ENCODE measurements around the gene MTMR12. TPM values are rescaled to one million over a fixed set of nuclear protein-coding genes. Genes with fewer than 3 reads are reported as not detected.

MTMR12 gene
- total RNA-seq, 1 donor from 2014 or later: 23.6 TPM

GRCh38 chr5:32276173-32276853 is 36.4 kb downstream of the MTMR12 start:
- Mint-ChIP-seq H3K9me3 (no peaks in the 10 kb centered on the region), H3K4me3 (no peak overlapping the region), H3K27me3 (ENCODE audit: low read depth) (no peaks in the 10 kb centered on the region), H3K27ac (peak overlapping the region; percentile 76), H3K36me3 (peaks cover 22% of the 10 kb centered on the region), H3K4me1 (peaks cover 26% of the 10 kb centered on the region)
- TF ChIP-seq CTCF (IDR thresholded peaks at IDR 0.05; ENCODE audit: unreplicated experiment): no peak
- DNase-seq (ENCODE audit: low spot score in 2 of 2, unreplicated experiment in 2 of 2): no peak

- Mint-ChIP-seq H3K36me3 (peaks cover 24% of the 10 kb centered on the region), H3K4me1 (peaks cover 21% of the 10 kb centered on the region), H3K27me3 (ENCODE audit: low read depth) (no peaks in the 10 kb centered on the region), H3K9me3 (no peaks in the 10 kb centered on the region), H3K27ac (peak overlapping the region; percentile 54), H3K4me3 (no peak overlapping the region)
- no peak for TF ChIP-seq CTCF (IDR thresholded peaks at IDR 0.05; ENCODE audit: unreplicated experiment)
- no peak for DNase-seq (ENCODE audit: low spot score in 2 of 2, unreplicated experiment in 2 of 2)
These were observed 37.4 kb downstream of the MTMR12 start for GRCh38 chr5:32275396-32275741.

GRCh38 chr5:32274548-32275395 is 38.0 kb downstream of the MTMR12 start:
- no peak for DNase-seq (ENCODE audit: low spot score in 2 of 2, unreplicated experiment in 2 of 2)
- no peaks in the 10 kb centered on the region for H3K27me3 Mint-ChIP-seq (ENCODE audit: low read depth)
- H3K36me3 Mint-ChIP-seq: peaks cover 29% of the 10 kb centered on the region
- H3K4me1 Mint-ChIP-seq: peaks cover 21% of the 10 kb centered on the region
- H3K27ac Mint-ChIP-seq: peak overlapping the region; percentile 54
- H3K9me3 Mint-ChIP-seq: no peaks in the 10 kb centered on the region
- H3K4me3 Mint-ChIP-seq: no peak overlapping the region
- TF ChIP-seq CTCF (IDR thresholded peaks at IDR 0.05; ENCODE audit: unreplicated experiment): no peak

- Mint-ChIP-seq H3K27ac (no peak overlapping the region), H3K27me3 (ENCODE audit: low read depth) (no peaks in the 10 kb centered on the region), H3K4me1 (peaks cover 21% of the 10 kb centered on the region)
These were observed 38.9 kb downstream of the MTMR12 start for GRCh38 chr5:32273821-32274220.

GRCh38 chr5:32272746-32273145 is 40.0 kb downstream of the MTMR12 start:
- TF ChIP-seq CTCF (IDR thresholded peaks at IDR 0.05; ENCODE audit: unreplicated experiment): no peak
- Mint-ChIP-seq H3K4me3 (no peak overlapping the region), H3K36me3 (peaks cover 34% of the 10 kb centered on the region), H3K27me3 (ENCODE audit: low read depth) (no peaks in the 10 kb centered on the region), H3K27ac (no peak overlapping the region), H3K4me1 (peaks cover 19% of the 10 kb centered on the region), H3K9me3 (no peaks in the 10 kb centered on the region)
- DNase-seq (ENCODE audit: low spot score in 2 of 2, unreplicated experiment in 2 of 2): no peak

More at GRCh38 chr5:32273821-32274220, 38.9 kb downstream of the MTMR12 start:
- peaks cover 26% of the 10 kb centered on the region for H3K36me3 Mint-ChIP-seq
- H3K9me3 Mint-ChIP-seq: no peaks in the 10 kb centered on the region
- no peak for DNase-seq (ENCODE audit: low spot score in 2 of 2, unreplicated experiment in 2 of 2)
- no peak for TF ChIP-seq CTCF (IDR thresholded peaks at IDR 0.05; ENCODE audit: unreplicated experiment)
- no peak overlapping the region for H3K4me3 Mint-ChIP-seq
